ENCODE measurements around the gene CCDC122. TPM values are rescaled to one million over a fixed set of nuclear protein-coding genes. Genes with fewer than 3 reads are reported as not detected.

CCDC122 gene
- total RNA-seq, 1 donor from 2014 or later, result 13.1 TPM

DNA sequence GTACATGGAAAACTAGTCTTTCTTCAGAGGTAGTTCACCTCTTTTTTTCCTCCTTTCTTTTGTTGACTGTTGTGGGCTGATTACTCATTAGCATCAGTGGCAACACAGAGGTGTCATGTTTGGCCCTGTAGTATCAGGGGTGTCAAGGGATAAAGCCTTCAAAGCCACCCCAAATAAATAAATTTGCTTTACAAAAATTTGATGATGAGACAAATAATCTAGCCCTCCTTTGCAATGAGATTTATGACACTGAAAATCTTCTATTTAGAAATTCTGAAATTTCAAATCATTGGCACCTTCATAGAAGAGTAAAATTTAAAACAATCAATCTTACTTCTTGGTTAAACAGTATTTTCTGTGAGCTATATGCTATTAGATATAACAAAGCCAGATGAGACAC is 2.0 kb upstream of the CCDC122 start:
- Mint-ChIP-seq H3K4me3 (peak overlapping the region; percentile 3), H3K27ac (no peak overlapping the region), H3K36me3 (peaks cover 3% of the 10 kb centered on the region), H3K9me3 (no peaks in the 10 kb centered on the region), H3K27me3 (peaks cover 22% of the 10 kb centered on the region), H3K4me1 (ENCODE audit: unreplicated experiment) (peaks cover 12% of the 10 kb centered on the region)
- DNase-seq (ENCODE audit: extremely low spot score, unreplicated experiment), result no peak
- TF ChIP-seq, protein P1, sequence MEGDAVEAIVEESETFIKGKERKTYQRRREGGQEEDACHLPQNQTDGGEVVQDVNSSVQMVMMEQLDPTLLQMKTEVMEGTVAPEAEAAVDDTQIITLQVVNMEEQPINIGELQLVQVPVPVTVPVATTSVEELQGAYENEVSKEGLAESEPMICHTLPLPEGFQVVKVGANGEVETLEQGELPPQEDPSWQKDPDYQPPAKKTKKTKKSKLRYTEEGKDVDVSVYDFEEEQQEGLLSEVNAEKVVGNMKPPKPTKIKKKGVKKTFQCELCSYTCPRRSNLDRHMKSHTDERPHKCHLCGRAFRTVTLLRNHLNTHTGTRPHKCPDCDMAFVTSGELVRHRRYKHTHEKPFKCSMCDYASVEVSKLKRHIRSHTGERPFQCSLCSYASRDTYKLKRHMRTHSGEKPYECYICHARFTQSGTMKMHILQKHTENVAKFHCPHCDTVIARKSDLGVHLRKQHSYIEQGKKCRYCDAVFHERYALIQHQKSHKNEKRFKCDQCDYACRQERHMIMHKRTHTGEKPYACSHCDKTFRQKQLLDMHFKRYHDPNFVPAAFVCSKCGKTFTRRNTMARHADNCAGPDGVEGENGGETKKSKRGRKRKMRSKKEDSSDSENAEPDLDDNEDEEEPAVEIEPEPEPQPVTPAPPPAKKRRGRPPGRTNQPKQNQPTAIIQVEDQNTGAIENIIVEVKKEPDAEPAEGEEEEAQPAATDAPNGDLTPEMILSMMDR (conservative IDR thresholded peaks at IDR 0.05), result no peak

DNA sequence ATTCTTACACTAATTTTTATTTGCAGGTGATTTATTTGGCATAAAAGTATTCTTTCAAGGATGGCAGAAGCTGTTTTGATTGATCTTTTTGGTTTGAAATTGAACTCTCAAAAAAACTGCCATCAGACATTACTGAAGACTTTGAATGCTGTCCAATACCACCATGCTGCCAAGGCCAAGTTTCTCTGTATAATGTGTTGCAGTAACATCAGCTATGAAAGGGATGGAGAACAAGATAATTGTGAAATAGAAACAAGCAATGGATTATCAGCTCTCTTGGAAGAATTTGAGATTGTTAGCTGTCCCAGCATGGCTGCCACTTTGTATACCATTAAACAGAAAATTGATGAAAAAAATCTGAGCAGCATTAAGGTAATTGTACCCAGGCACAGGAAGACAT is 1.4 kb upstream of the CCDC122 start:
- peaks cover 12% of the 10 kb centered on the region for H3K4me1 Mint-ChIP-seq (ENCODE audit: unreplicated experiment)

DNA sequence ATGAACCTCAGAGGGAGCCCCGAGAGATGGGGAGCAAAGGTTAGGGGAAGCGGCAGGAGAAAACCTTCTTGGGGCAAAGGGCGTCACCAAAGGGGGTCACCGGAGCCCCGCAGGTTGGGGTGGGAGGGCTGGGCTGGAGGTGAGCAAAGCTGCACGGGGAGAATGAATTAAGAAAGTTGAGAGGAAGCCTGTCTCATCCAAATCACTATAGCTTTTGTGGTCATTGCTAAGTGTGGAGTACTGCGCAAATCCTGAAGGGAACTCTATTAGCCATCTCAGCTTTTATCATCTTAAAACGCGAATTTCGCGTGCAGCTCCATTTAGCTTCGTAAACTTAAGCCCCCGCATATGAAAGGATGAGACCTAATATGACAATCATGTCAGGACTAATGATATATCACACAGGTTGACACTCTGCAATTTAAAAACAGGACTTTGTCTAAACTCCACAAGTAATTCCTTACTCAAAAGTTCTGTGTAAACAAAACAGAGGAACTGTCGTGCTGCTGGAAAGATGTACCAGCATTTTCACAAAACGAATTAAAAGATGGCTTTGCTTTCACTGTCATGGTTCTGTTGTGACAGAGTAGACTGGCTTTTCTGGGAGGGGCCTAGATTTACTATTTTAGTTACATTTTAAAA is 795 bp upstream of the CCDC122 start:
- Mint-ChIP-seq H3K27me3 (peaks cover 22% of the 10 kb centered on the region), H3K27ac (peak overlapping the region; percentile 82), H3K9me3 (no peaks in the 10 kb centered on the region), H3K36me3 (peaks cover 1% of the 10 kb centered on the region), H3K4me3 (peak overlapping the region; percentile 94), H3K4me1 (ENCODE audit: unreplicated experiment) (peaks cover 12% of the 10 kb centered on the region)
- DNase-seq (ENCODE audit: extremely low spot score, unreplicated experiment), result no peak
- TF ChIP-seq, protein P1 (conservative IDR thresholded peaks at IDR 0.05), result peak; percentile 44

More for the DNA sequence above, 1.4 kb upstream of the CCDC122 start:
- peaks cover 3% of the 10 kb centered on the region for H3K36me3 Mint-ChIP-seq
- no peaks in the 10 kb centered on the region for H3K9me3 Mint-ChIP-seq
- TF ChIP-seq, protein P1 (conservative IDR thresholded peaks at IDR 0.05), result no peak
- DNase-seq (ENCODE audit: extremely low spot score, unreplicated experiment), result no peak
- peaks cover 22% of the 10 kb centered on the region for H3K27me3 Mint-ChIP-seq
- H3K4me3 Mint-ChIP-seq, result peak overlapping the region; percentile 3
- no peak overlapping the region for H3K27ac Mint-ChIP-seq

DNA sequence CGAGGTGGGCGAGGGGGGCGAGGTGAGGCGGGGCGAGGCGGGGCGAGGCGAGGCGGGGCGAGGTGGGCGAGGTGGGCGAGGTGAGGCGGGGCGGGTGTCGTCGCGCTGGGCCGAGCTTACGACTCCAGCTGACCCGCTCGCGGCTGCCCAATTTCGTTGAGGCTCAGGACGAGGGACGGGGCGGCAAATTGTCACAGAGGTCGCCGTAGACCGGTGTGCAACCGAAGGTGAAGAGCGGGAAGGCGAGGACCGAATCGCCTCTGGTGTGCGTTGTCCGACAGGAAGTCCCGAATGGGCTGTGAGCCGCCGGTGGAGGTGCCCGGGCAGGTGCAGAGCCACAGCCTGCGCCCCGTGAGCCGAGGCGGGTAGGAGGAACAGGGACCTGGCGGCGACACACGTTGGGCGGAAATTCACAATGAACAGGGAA is 228 bp upstream of the CCDC122 start, which contains the start of gene LACC1:
Gene LACC1, plus strand, starts transcription at position 150 of the 427 bp plus-strand sequence. CDS start 1,082 bp downstream, outside the sequence.
- Mint-ChIP-seq H3K27ac (peak within 1 kb of the TSS; percentile 82), H3K36me3 (no peaks in the 10 kb centered on the region), H3K4me1 (ENCODE audit: unreplicated experiment) (peaks cover 12% of the 10 kb centered on the region), H3K4me3 (peak within 1 kb of the TSS; percentile 94), H3K27me3 (peaks cover 22% of the 10 kb centered on the region), H3K9me3 (no peaks in the 10 kb centered on the region)
- TF ChIP-seq, protein P1 (conservative IDR thresholded peaks at IDR 0.05), result no peak
- DNase-seq (ENCODE audit: extremely low spot score, unreplicated experiment), result no peak

DNA sequence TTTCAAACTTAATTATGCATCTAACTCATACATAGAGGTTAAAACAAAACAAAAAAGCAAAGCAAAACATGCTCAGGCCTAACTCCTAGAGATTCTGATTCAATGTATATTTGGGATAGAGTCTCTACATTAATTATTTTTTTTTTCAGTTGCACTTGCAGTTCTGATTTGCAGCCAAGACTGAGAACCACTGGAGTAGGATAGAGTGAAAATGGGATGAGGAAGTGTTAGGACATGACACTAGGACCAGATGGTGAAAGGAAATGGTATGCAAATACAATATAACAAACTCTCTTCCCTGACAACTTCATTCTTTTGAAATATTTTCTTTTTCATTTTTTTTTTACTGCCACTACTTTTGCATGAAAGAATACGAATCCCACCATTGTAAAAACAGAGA is 1.8 kb downstream of the CCDC122 start:
- Mint-ChIP-seq H3K4me3 (peak overlapping the region; percentile 94), H3K9me3 (no peaks in the 10 kb centered on the region), H3K36me3 (no peaks in the 10 kb centered on the region), H3K27ac (peak overlapping the region; percentile 78), H3K27me3 (peaks cover 22% of the 10 kb centered on the region), H3K4me1 (ENCODE audit: unreplicated experiment) (peaks cover 12% of the 10 kb centered on the region)
- no peak for DNase-seq (ENCODE audit: extremely low spot score, unreplicated experiment)
- TF ChIP-seq, protein P1 (conservative IDR thresholded peaks at IDR 0.05), result no peak
